ENCODE data around the gene CXCL10.
"Not testable (repeated sequence)": the region's sequence is repeated elsewhere in the genome, so short reads cannot be mapped to it uniquely, and the experiment has no call there.

The CXCL10 gene

DNA sequence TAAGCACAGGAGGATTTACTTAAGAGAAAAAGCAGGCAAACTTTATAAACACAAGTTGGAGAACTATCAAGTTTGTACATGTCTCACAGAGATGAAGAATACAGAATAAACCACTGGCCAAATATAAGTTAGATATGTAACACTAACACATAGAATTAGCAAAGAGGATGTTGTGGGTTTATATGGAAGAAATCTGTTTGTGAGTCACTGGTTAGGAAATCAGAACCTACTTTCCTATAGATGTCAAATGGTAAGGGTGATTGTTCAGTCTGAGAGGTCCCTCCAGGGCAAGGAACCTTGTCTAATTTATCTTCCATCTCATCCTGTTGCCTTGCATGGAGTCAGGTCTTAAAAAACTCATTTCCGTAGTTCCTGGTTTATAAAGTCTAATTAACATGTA lies 36.5 kb upstream of the CXCL10 start:
- DNase-seq (ENCODE audit: insufficient read length, low spot score) (no peak), FAIRE-seq (peak; percentile 11)
- TF ChIP-seq, protein P1, sequence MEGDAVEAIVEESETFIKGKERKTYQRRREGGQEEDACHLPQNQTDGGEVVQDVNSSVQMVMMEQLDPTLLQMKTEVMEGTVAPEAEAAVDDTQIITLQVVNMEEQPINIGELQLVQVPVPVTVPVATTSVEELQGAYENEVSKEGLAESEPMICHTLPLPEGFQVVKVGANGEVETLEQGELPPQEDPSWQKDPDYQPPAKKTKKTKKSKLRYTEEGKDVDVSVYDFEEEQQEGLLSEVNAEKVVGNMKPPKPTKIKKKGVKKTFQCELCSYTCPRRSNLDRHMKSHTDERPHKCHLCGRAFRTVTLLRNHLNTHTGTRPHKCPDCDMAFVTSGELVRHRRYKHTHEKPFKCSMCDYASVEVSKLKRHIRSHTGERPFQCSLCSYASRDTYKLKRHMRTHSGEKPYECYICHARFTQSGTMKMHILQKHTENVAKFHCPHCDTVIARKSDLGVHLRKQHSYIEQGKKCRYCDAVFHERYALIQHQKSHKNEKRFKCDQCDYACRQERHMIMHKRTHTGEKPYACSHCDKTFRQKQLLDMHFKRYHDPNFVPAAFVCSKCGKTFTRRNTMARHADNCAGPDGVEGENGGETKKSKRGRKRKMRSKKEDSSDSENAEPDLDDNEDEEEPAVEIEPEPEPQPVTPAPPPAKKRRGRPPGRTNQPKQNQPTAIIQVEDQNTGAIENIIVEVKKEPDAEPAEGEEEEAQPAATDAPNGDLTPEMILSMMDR (IDR thresholded peaks at IDR 0.05; ENCODE audit: insufficient read depth, missing control alignments): no peak

DNA sequence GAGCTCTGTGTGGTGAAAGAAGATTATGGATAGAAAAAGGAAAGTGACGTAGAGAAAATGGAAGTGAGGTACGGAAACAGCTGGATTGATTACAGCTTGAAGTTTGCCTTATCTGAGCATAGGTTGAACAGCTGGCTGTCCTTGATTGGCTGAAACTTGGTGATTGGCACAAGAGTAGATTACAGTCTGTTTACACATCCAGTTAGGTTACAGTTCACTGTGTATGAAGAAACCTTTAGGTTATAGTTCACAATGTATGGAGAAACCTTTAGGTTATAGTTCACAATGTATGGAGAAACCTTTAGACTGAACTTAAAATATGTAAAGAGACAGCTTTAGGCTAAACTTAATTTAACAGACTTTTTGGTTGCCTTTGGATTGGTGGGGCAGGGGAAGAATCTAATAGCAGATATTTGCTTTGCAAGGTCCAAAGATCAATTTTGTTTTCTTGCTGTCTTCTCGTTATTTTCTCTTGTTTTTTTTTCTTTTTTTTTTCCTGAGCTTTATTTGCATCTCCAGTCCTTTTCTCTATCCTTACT lies 35.7 kb upstream of the CXCL10 start:
- FAIRE-seq: no peak
- TF ChIP-seq, protein P1 (IDR thresholded peaks at IDR 0.05; ENCODE audit: insufficient read depth, missing control alignments): no peak
- DNase-seq (ENCODE audit: insufficient read length, low spot score): no peak

DNA sequence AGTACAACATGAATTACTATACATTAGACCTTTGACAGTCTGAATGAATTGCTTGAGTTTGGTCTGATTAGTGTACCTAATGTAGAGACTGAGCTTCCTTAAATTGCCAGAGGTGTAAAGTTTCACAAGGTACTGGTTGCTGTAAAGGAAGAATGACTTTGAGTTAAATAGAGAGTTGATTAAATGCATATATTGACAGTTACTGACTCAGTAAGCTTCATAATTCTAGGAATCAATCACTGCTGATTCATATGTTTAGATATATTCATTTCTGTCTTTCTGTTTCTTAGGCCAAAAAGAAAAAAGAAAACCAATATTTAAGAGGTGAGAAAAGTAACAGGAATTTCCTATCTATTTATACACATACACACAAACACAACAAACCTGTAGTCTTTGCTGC lies 35.0 kb upstream of the CXCL10 start:
- DNase-seq (ENCODE audit: insufficient read length, low spot score) (no peak), FAIRE-seq (no peak)
- TF ChIP-seq, protein P1 (IDR thresholded peaks at IDR 0.05; ENCODE audit: insufficient read depth, missing control alignments): no peak

DNA sequence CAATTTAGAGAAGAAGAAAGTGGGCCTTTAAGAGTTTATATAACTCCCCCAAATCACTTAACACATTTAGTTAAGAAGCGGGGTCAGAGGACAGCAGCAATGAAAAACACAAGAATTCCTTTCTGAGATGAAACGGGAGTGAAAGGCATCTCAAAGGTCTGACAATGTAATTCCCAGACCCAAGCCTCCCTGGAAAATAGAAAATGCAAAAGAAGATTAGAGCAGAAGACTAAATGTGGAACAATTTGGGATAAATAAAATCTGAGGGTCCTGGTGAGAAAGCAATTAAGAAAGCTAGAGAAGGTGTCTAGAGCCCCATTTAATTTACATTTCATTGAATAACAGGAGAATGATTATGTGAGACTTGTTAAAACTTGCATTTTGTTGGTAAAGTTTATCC lies 32.1 kb upstream of the CXCL10 start:
- FAIRE-seq (no peak), DNase-seq (ENCODE audit: insufficient read length, low spot score) (no peak)
- TF ChIP-seq, protein P1 (IDR thresholded peaks at IDR 0.05; ENCODE audit: insufficient read depth, missing control alignments): no peak

DNA sequence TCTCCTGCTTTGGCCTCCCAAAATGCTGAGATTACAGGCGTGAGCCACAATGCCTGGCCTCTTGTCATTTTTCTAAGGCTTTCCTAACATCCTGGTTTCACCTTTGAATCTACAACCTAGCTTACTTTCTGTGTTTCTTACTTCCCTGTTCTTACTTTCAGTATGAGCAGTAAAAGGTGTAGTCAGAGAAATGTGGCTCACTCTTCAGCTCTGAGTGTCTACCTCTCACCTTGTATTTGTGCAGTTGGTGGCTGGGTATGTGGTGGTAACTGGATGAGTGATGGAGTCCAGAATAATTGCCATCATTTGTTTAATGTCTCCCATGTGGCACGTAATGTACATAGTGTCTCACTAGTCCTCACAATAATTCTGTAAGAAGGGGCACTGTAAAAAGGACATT lies 31.7 kb upstream of the CXCL10 start:
- FAIRE-seq (no peak), DNase-seq (ENCODE audit: insufficient read length, low spot score) (no peak)
- TF ChIP-seq, protein P1 (IDR thresholded peaks at IDR 0.05; ENCODE audit: insufficient read depth, missing control alignments): no peak

DNA sequence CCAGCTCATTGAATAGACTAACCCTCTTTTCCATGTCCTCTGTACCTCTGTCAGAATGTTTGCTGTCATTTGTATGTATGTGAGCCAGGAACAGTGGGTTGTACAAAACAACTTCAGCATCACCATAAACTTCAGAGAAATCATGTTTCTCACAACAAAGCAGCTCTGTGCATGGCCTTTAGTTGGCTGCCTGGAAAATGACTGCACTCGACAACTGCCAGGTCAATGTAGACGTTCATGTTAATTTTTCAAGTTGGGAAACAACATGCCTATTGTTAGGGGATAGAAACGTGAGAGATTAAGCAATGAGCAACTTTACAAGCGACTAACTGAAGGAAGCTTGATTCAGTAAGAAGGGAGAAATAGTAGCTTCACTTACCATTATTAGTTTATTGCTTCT lies 30.4 kb upstream of the CXCL10 start:
- FAIRE-seq (no peak), DNase-seq (ENCODE audit: insufficient read length, low spot score) (no peak)
- TF ChIP-seq, protein P1 (IDR thresholded peaks at IDR 0.05; ENCODE audit: insufficient read depth, missing control alignments): no peak

DNA sequence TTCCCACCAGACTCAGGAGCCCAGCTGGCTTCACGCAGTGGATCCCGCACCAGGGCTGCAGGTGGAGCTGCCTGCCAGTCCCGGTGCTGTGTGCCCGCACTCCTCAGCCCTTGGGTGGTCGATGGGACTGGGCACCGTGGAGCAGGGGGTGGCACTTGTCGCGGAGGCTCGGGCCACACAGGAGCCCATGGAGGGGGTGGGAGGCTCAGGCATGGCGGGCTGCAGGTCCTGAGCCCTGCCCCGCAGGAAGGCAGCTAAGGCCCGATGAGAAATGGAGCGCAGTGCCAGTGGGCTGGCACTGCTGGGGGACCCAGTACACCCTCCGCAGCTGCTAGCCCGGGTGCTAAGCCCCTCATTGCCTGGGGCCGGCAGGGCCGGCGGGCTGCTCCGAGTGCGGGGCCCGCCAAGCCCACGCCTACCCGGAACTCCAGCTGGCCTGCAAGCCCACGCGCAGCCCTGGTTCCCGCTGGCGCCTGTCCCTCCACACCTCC lies 27.3 kb upstream of the CXCL10 start:
- not testable (repeated sequence) for FAIRE-seq; DNase-seq (ENCODE audit: insufficient read length, low spot score)

DNA sequence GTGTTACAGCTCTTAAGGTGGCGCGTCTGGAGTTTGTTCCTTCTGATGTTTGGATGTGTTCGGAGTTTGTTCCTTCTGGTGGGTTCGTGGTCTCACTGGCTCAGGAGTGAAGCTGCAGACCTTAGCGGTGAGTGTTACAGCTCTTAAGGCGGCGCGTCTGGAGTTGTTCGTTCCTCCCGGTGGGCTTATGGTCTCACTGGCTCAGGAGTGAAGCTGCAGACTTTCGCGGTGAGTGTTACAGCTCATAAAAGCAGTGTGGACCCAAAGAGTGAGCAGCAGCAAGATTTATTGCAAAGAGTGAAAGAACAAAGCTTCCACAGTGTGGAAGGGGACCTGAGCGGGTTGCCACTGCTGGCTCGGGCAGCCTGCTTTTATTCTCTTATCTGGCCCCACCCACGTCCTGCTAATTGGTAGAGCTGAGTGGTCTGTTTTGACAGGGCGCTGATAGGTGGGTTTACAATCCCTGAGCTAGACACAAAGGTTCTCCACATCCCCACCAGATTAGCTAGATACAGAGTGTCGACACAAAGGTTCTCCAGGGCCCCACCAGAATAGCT lies 26.6 kb upstream of the CXCL10 start:
- DNase-seq (ENCODE audit: insufficient read length, low spot score); FAIRE-seq: not testable (repeated sequence)

DNA sequence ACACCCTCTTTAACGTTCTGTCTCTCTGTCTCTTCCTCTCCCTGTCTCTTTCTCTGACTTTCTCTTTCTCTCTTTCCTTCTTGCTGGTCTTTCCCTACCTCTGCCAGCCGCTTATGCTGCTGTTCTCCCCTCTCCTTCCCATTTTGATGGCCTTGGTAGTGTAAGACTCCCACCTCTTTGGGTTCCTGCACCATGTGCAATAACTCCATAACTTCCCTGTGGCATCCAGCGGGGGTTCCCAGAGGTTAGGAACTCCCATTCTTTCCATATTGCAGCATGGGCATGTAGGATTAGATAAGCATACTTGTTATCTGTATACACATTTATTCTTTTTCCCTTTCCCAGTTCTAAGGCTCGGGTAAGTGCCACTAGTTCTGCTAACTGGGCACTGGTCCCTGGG lies 21.4 kb upstream of the CXCL10 start:
- DNase-seq (ENCODE audit: insufficient read length, low spot score); FAIRE-seq: not testable (repeated sequence)

DNA sequence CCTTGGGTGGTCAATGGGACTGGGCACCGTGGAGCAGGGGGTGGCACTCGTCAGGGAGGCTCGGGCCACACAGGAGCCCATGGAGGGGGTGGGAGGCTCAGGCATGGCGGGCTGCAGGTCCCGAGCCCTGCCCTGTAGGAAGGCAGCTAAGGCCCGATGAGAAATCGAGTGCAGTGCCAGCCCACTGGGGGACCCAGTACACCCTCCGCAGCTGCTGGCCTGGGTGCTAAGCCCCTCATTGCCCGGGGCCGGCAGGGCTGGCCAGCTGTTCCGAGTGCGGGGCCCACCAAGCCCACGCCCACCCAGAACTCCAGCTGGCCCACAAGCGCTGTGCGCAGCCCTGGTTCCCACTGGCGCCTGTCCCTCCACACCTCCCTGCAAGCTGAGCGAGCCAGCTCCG lies 20.0 kb upstream of the CXCL10 start:
- not testable (repeated sequence) for DNase-seq (ENCODE audit: insufficient read length, low spot score); FAIRE-seq

DNA sequence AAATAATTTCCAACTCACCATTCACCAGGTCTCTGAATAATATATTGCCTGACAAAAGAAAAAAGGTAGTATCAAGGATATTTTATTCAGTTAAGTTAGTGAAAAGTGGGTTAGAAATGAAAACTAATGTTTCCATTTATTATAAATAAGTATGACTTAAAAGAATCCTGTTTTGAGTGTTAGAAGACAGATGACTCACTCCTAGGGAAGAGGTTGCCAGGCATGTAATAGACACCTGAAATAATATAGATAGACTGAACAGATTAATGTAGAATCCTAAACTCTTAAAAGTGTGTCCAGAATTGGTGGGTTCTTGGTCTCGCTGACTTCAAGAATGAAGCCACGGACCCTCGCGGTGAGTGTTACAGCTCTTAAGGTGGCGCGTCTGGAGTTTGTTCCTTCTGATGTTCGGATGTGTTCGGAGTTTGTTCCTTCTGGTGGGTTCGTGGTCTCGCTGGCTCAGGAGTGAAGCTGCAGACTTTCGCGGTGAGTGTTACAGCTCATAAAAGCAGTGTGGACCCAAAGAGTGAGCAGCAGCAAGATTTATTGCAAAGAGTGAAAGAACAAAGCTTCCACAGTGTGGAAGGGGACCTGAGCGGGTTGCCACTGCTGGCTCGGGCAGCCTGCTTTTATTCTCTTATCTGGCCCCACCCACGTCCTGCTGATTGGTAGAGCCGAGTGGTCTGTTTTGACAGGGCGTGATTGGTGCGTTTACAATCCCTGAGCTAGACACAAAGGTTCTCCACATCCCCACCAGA lies 19.1 kb upstream of the CXCL10 start:
- not testable (repeated sequence) for FAIRE-seq; DNase-seq (ENCODE audit: insufficient read length, low spot score)

Measured in D721Med (cell line).